SK-N-SH (cell line): ENCODE measurements around the gene ZNF469. TPM values are rescaled to one million over a fixed set of nuclear protein-coding genes. Genes with fewer than 3 reads are reported as not detected.

Experiments used
- CHD2 ChIP-seq: fragments of 150-350 bp; IDR thresholded peaks from 2 replicates; pipeline ENCODE4 v1.6.1; 2018; ENCODE audit warnings: low read length; ENCODE audit not compliant: partially characterized antibody
- ELF1 ChIP-seq: IDR thresholded peaks from 2 replicates; pipeline ENCODE4 v1.4.0; 2012
- EZH2phosphoT487 ChIP-seq: fragments of 200-600 bp; sonication (generic); IDR thresholded peaks from 2 replicates; pipeline ENCODE4 v1.6.1; 2017; ENCODE audit warnings: low read depth, mixed run types, mild to moderate bottlenecking, antibody characterized with exemption, moderate library complexity, borderline replicate concordance
- JUND ChIP-seq: IDR thresholded peaks from 2 replicates; pipeline ENCODE4 v1.4.0; 2012
- NRF1 ChIP-seq: IDR thresholded peaks from 2 replicates; pipeline ENCODE4 v1.6.1; 2012; ENCODE audit warnings: low read depth, mild to moderate bottlenecking, low read length
- POLR2AphosphoS5 ChIP-seq: IDR thresholded peaks from 2 replicates; pipeline ENCODE4 v1.6.1; 2012; ENCODE audit warnings: low read depth, low read length
- RAD21 ChIP-seq: IDR thresholded peaks from 2 replicates; pipeline ENCODE4 v1.6.1; 2012; ENCODE audit warnings: mild to moderate bottlenecking, low read length
- RFX5 ChIP-seq: IDR thresholded peaks from 2 replicates; pipeline ENCODE4 v1.6.1; 2012; ENCODE audit warnings: mild to moderate bottlenecking, improper control_type of control experiment, low read length
- RXRA ChIP-seq: IDR thresholded peaks from 2 replicates; pipeline ENCODE4 v1.4.0; 2012; ENCODE audit warnings: low read depth, mild to moderate bottlenecking, borderline replicate concordance
- TCF12 ChIP-seq: IDR thresholded peaks from 2 replicates; pipeline ENCODE4 v1.4.0; 2012
- TEAD4 ChIP-seq: IDR thresholded peaks from 2 replicates; pipeline ENCODE4 v1.4.0; 2012; ENCODE audit warnings: mild to moderate bottlenecking, borderline replicate concordance; ENCODE audit not compliant: insufficient read depth
- YY1 ChIP-seq: IDR thresholded peaks from 2 replicates; pipeline ENCODE4 v1.4.0; 2012; ENCODE audit warnings: low read depth, mild to moderate bottlenecking
- polyA plus RNA-seq, 3 experiments: library from polyadenylated mRNA; depleted of rRNA; stranded (reverse); fragments of >200 nt; gene quantifications; 2 replicates each; pipeline ENCODE4 v1.2.3, GENCODE V29; 2012
- TF ChIP-seq, protein P1 (sequence below): IDR thresholded peaks from 2 replicates; pipeline ENCODE4 v1.4.0; 2012; ENCODE audit warnings: low read depth
- TF ChIP-seq, protein P2 (sequence below): fragments of 150-350 bp; IDR thresholded peaks from 2 replicates; pipeline ENCODE4 v1.6.1; 2017; ENCODE audit warnings: antibody characterized with exemption, low read length, low read depth, borderline replicate concordance
- TF ChIP-seq, protein P3 (sequence below): fragments of 150-350 bp; IDR thresholded peaks from 2 replicates; pipeline ENCODE4 v1.6.1; 2016; ENCODE audit warnings: mild to moderate bottlenecking, low read depth, low read length
- TF ChIP-seq, protein P4 (sequence below): IDR thresholded peaks from 2 replicates; pipeline ENCODE4 v1.4.0; 2012; ENCODE audit warnings: low read depth, borderline replicate concordance
- TF ChIP-seq, protein P5 (sequence below): IDR thresholded peaks from 2 replicates; pipeline ENCODE4; 2012

Gene ZNF469
- polyA plus RNA-seq, 1 of the 3 experiments (the other 2 are of a cell fraction) = 0.56 TPM

DNA sequence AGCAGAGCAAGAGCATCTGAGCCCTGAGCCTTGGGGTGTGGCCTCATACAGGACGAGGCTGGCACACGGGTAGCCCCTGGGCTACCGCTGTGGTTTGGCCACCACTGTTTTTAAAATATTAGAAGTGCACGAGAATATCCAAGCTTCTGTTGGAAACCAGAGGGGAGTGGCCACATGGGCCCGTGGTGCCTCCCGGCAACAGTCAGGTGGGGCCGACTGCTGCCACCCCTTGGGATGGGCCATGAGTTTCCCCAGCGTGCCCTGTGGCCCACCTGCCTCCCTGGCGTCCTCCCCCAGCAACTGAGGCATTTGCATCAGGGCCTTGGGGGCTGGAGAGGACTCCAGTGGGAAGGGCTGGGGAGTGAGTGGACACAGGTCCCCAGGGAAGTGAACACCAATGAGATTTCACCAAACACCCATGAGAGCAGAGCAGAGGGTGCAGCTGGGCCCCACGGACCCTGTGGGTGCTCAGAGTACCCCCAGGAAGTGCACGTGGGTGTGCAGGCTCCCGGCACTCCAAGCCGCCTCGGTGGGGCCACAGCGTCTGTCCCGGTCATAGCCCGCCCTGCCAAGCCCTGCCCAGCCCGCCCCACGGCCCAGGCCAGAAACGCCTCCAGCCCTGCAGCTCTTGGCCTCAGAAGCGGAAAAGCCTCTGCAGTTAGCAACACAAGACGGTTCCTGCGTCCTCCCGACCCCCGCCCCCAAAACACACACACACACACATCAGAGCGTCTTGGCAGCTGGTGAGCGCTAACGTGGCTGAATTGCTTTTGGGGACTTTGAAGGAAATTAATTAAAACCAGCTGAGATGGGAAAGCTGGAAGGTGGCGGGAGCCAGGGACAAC is 22.7 kb downstream of the ZNF469 start (continued):
- peak; percentile 62; the same call in 1 of the 2 replicates for TF ChIP-seq RFX5
- TF ChIP-seq, protein P1, sequence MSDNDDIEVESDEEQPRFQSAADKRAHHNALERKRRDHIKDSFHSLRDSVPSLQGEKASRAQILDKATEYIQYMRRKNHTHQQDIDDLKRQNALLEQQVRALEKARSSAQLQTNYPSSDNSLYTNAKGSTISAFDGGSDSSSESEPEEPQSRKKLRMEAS = no peak
- no peak for TF ChIP-seq JUND
- no peak; the same call in 1 of the 2 replicates for TF ChIP-seq TCF12
- TF ChIP-seq, protein P2, sequence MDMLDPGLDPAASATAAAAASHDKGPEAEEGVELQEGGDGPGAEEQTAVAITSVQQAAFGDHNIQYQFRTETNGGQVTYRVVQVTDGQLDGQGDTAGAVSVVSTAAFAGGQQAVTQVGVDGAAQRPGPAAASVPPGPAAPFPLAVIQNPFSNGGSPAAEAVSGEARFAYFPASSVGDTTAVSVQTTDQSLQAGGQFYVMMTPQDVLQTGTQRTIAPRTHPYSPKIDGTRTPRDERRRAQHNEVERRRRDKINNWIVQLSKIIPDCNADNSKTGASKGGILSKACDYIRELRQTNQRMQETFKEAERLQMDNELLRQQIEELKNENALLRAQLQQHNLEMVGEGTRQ = no peak
- no peak for TF ChIP-seq RXRA
- peak; percentile 54 for TF ChIP-seq CHD2
- no peak for TF ChIP-seq POLR2AphosphoS5
- no peak for TF ChIP-seq EZH2phosphoT487
- TF ChIP-seq, protein P3, sequence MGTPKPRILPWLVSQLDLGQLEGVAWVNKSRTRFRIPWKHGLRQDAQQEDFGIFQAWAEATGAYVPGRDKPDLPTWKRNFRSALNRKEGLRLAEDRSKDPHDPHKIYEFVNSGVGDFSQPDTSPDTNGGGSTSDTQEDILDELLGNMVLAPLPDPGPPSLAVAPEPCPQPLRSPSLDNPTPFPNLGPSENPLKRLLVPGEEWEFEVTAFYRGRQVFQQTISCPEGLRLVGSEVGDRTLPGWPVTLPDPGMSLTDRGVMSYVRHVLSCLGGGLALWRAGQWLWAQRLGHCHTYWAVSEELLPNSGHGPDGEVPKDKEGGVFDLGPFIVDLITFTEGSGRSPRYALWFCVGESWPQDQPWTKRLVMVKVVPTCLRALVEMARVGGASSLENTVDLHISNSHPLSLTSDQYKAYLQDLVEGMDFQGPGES = no peak
- TF ChIP-seq RAD21 = peak; percentile 39
- no peak for TF ChIP-seq YY1
- TF ChIP-seq TEAD4 = no peak
- TF ChIP-seq, protein P4, sequence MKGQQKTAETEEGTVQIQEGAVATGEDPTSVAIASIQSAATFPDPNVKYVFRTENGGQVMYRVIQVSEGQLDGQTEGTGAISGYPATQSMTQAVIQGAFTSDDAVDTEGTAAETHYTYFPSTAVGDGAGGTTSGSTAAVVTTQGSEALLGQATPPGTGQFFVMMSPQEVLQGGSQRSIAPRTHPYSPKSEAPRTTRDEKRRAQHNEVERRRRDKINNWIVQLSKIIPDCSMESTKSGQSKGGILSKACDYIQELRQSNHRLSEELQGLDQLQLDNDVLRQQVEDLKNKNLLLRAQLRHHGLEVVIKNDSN = no peak
- TF ChIP-seq NRF1 = no peak
- TF ChIP-seq ELF1 = no peak
- TF ChIP-seq, protein P5, sequence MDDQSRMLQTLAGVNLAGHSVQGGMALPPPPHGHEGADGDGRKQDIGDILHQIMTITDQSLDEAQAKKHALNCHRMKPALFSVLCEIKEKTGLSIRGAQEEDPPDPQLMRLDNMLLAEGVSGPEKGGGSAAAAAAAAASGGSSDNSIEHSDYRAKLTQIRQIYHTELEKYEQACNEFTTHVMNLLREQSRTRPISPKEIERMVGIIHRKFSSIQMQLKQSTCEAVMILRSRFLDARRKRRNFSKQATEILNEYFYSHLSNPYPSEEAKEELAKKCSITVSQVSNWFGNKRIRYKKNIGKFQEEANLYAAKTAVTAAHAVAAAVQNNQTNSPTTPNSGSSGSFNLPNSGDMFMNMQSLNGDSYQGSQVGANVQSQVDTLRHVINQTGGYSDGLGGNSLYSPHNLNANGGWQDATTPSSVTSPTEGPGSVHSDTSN = no peak
